Upper lobe of left lung (tissue), 4 donors: ENCODE data around the gene HS3ST1.

Source experiments
- CTCF ChIP-seq, 6 experiments: fragments of 450-650 bp in 4 of 6; fragments of 200-600 bp in 2 of 6; sonication (generic) in 2 of 6; IDR thresholded peaks; one replicate each; pipeline ENCODE4 v1.5.1; 2016 to 2019; ENCODE audit warnings: antibody characterized with exemption in 6 of 6
- POLR2A ChIP-seq, 4 donors: fragments of 450-650 bp; IDR thresholded peaks; one replicate each; pipeline ENCODE4 v1.5.1; 2016 to 2017; ENCODE audit warnings: antibody characterized with exemption in 4 of 4, mild to moderate bottlenecking in 2 of 4
- POLR2AphosphoS5 ChIP-seq, 2 donors: sonication (generic); formaldehyde crosslinking; IDR thresholded peaks; one replicate each; pipeline ENCODE4 v1.5.1; 2017; ENCODE audit warnings: antibody characterized with exemption in 2 of 2

- TF ChIP-seq POLR2AphosphoS5 (IDR thresholded peaks at IDR 0.05), result no peak
- TF ChIP-seq POLR2A (IDR thresholded peaks at IDR 0.05), result no peak
- TF ChIP-seq CTCF (IDR thresholded peaks at IDR 0.05), result no peak
These were observed 52.5 kb downstream of the HS3ST1 start for GRCh38 chr4:11376146-11376545.
